ENCODE data around the gene TRAPPC10.

DNA sequence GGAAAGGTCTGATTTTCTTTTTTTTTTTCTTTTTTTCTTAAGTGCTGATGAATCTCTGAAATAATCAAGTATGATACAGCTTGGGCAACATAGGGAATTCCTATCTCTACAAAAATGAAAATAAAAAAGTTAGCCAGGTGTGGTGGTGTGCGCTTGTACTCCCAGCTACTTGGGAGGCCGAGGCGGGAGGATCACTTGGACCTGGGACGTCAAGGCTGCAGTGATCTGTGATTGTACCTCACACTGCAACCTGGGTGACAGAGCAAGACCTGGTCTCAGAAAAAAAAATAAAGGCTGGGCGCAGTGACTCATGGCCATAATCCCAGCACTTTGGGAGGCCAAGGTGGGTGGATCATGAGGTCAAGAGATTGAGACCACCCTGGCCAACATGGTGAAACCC, 6.0 kb downstream of the TRAPPC10 start:
- TF ChIP-seq, protein P1, sequence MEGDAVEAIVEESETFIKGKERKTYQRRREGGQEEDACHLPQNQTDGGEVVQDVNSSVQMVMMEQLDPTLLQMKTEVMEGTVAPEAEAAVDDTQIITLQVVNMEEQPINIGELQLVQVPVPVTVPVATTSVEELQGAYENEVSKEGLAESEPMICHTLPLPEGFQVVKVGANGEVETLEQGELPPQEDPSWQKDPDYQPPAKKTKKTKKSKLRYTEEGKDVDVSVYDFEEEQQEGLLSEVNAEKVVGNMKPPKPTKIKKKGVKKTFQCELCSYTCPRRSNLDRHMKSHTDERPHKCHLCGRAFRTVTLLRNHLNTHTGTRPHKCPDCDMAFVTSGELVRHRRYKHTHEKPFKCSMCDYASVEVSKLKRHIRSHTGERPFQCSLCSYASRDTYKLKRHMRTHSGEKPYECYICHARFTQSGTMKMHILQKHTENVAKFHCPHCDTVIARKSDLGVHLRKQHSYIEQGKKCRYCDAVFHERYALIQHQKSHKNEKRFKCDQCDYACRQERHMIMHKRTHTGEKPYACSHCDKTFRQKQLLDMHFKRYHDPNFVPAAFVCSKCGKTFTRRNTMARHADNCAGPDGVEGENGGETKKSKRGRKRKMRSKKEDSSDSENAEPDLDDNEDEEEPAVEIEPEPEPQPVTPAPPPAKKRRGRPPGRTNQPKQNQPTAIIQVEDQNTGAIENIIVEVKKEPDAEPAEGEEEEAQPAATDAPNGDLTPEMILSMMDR (IDR thresholded peaks at IDR 0.05): no peak
- no peak for TF ChIP-seq EP300 (IDR thresholded peaks at IDR 0.05)
- TF ChIP-seq POLR2A (IDR thresholded peaks at IDR 0.05): no peak
